Heart right ventricle (tissue), 16 donors: ENCODE measurements around the gene PF4V1. TPM values are rescaled to one million over a fixed set of nuclear protein-coding genes. Genes with fewer than 3 reads are reported as not detected.

Experiments used
- ATAC-seq, 8 donors: fragments of 200-7000 bp; cut with Tn5 transposase; one replicate each; pipeline ENCODE4 v1.9.1; 2020; ENCODE audit warnings: mild to moderate bottlenecking in 8 of 8, moderate library complexity in 8 of 8, moderate number of reproducible peaks in 1 of 8
- DNase-seq, 2 donors: peaks; one replicate each; pipeline ENCODE4 v3.0.0-alpha.2; 2020
- H3K27ac ChIP-seq, 10 donors: fragments of 200-600 bp; sonication (generic) in 2 of 10; one replicate each; pipeline versions ENCODE4 v1.5.0 to v1.8.0; 2020 to 2022; ENCODE audit warnings: mild to moderate bottlenecking in 3 of 10
- H3K27me3 ChIP-seq, 7 donors: fragments of 200-600 bp; one replicate each; pipeline ENCODE4 v1.8.0; 2021 to 2022; ENCODE audit warnings: mild to moderate bottlenecking in 2 of 7
- H3K36me3 ChIP-seq, 9 donors: fragments of 200-600 bp; sonication (generic) in 1 of 9; one replicate each; pipeline versions ENCODE4 v1.5.0 to v1.8.0; 2020 to 2022; ENCODE audit warnings: mild to moderate bottlenecking in 2 of 9
- H3K4me1 ChIP-seq, 9 donors: fragments of 200-600 bp; sonication (generic) in 1 of 9; one replicate each; pipeline versions ENCODE4 v1.5.0 to v1.8.0; 2020 to 2022; ENCODE audit warnings: mild to moderate bottlenecking in 4 of 9
- H3K4me3 ChIP-seq, 10 donors: fragments of 200-600 bp; sonication (generic) in 2 of 10; one replicate each; pipeline versions ENCODE4 v1.5.0 to v1.8.0; 2020 to 2022; ENCODE audit warnings: mild to moderate bottlenecking in 7 of 10, moderate library complexity in 2 of 10
- H3K9me3 ChIP-seq, 11 donors: fragments of 200-600 bp in 10 of 11; sonication (generic) in 2 of 11; one replicate each; pipeline versions ENCODE4 v1.5.0 to v1.8.0; 2013 to 2022; ENCODE audit warnings: mild to moderate bottlenecking in 2 of 11, control low read depth in 1 of 11, moderate library complexity in 1 of 11
- WGBS, 2 donors: extraction: QIAGEN DNeasy Blood & Tissue Kit; methylation state at CpG; one replicate each; pipeline ENCODE4 v1.1.7; 2013; ENCODE audit warnings: inconsistent platforms in 1 of 2; 5-methylcytosine and 5-hydroxymethylcytosine counted together
- intact Hi-C, 10 donors: fragments of 100-400 bp; cut with DNase I; formaldehyde crosslinking; loops; one replicate each; pipeline versions ENCODE4 v1.11.1 to v1.14.2; 2022
- polyA plus RNA-seq, 2 donors: library from polyadenylated mRNA; stranded (reverse); fragments of 200-250 nt; gene quantifications; one replicate each; pipeline ENCODE4 v1.2.3, GENCODE V29; 2013
- total RNA-seq, 10 donors: library from RNA; stranded (reverse); fragmentation: NEBNext Ultra II Directional in 3 of 10; extraction: Animal tissue kit (Norgen Biotek cat#: 25700) in 3 of 10; gene quantifications; one replicate each; pipeline versions ENCODE4 v1.2.1 to v1.2.4, GENCODE V29; 2021 to 2023
- TF ChIP-seq, protein P1 (sequence below), 9 donors: fragments of 200-600 bp; sonication (generic) in 2 of 9; IDR thresholded peaks; one replicate each; pipeline versions ENCODE4 v1.5.0 to v1.8.0; 2021 to 2022; ENCODE audit warnings: antibody characterized with exemption in 9 of 9, mild to moderate bottlenecking in 5 of 9, moderate library complexity in 1 of 9
- donor health status: Arrhythmogenic right ventricular cardiomyopathy.
- donor health status: ischemic (EF 13 %, LVEDD 7.1; RV severe dilation, severe dysfunction).
- donor health status: healthy with polysubstance abuse.
- donor health status: DM: no; HTN: yes; CAD: no.
- donor health status: DM: no; HTN: no; CAD: no.
- donor health status: ischemic (EF 25% LVEDD 6.9; RV normal size, moderate dysfunction).
- donor health status: ischemic (EF 25% LVEDD 5.7; RV mildly dilated, moderate dysfunction).
- donor health status: healthy.
- donor health status: DM: yes; HTN: yes; CAD: no.
- donor health status: Ischemic cardiomyopathy.
- donor health status: ischemic (EF 35%, LVEDD 5.7; RV mildly dilated, moderate dysfunction).
- donor health status: nonischemic (EF 11% LVEDD 7.7; RV severe dilation, severe dysfunction).
- donor health status: DM: yes; HTN: yes; CAD: no.
- donor health status: PGD.
- donor health status: ischemic (EF 29% LVEDD 5.4; RV normal size, mild dysfunction).
- donor health status: nonischemic (EF 23%, LVEDD 6.1; RV moderate dilation, normal function).

Gene PF4V1
- total and polyA plus RNA-seq, 12 donors: not detected

DNA sequence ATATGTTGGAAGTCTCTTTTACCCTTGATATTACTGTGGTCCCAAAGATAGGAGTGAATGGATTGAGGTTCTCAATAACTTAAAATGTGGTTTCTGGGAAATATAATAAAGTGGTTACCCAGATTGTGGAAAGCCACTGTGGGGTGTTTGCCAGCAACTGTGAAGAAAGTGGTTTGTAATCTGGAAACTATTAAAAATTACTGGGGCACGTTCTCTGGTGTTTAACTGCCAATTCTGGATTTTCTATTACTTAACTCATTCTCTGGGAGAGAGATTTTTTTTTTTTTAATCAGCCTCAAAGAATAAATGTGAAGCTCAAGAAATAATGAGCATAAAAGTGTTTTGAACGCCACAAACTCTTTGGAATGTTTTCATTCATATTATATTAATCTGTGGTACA lies 21.5 kb upstream of the PF4V1 start:
- peak overlapping the region in 2 of 10 donors; percentile 5 to 34 for H3K27ac ChIP-seq
- intact Hi-C loops: no loop called here

DNA sequence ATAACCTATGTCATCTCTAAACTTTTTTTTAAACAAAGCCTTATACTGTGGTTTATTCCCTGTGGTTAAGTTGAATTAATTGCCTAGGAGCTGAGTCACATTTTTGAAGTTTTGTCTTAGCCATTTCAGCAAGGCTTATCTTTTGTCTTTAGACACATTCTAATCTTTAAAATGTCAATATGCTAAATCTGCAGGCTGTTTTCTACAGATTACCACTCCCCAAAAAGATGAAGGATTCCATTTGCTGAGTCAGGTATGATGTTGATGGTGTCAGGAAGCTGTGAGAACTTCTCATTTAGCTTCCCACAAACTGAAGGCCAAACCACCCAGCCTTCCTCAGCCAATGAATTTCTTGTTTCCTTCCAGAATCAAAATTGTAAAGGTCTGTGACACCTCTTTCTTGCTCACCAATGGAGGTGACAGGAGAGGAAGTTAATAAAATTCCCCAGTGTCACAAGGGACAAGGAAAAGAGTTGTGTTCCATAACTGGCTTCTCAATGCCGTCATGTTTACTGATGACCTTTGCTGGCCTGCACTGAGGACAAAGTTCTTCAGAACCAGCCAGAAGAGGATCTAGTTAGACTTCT lies 20.4 kb upstream of the PF4V1 start:
- Histone ChIP-seq H3K4me3 (no peak overlapping the region), H3K27ac (peak overlapping the region in 1 of 10 donors; percentile 34), H3K4me1 (peaks cover 0 to 28% (median 5%) of the 10 kb centered on the region in 9 donors), H3K27me3 (peaks cover 0 to 17% (median 6%) of the 10 kb centered on the region in 7 donors), H3K36me3 (no peaks in the 10 kb centered on the region), H3K9me3 (peaks cover 0 to 6% (median 0%) of the 10 kb centered on the region in 11 donors)
- no peak for DNase-seq
- WGBS, 2 donors: 79 to 80% methylated on average over 1 of the region's 1 CpG
- intact Hi-C loops: no loop called here
- TF ChIP-seq, protein P1, sequence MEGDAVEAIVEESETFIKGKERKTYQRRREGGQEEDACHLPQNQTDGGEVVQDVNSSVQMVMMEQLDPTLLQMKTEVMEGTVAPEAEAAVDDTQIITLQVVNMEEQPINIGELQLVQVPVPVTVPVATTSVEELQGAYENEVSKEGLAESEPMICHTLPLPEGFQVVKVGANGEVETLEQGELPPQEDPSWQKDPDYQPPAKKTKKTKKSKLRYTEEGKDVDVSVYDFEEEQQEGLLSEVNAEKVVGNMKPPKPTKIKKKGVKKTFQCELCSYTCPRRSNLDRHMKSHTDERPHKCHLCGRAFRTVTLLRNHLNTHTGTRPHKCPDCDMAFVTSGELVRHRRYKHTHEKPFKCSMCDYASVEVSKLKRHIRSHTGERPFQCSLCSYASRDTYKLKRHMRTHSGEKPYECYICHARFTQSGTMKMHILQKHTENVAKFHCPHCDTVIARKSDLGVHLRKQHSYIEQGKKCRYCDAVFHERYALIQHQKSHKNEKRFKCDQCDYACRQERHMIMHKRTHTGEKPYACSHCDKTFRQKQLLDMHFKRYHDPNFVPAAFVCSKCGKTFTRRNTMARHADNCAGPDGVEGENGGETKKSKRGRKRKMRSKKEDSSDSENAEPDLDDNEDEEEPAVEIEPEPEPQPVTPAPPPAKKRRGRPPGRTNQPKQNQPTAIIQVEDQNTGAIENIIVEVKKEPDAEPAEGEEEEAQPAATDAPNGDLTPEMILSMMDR (IDR thresholded peaks at IDR 0.05): no peak
- no peak for ATAC-seq

More for the DNA sequence above, 21.5 kb upstream of the PF4V1 start:
- TF ChIP-seq, protein P1 (IDR thresholded peaks at IDR 0.05): no peak
- 53 to 61% methylated on average over 2 of the region's 2 CpGs for WGBS, 2 donors
- no peaks in the 10 kb centered on the region for H3K36me3 ChIP-seq
- DNase-seq (no peak), ATAC-seq (no peak)
- H3K9me3 ChIP-seq: peaks cover 0 to 17% (median 0%) of the 10 kb centered on the region in 11 donors
- no peak overlapping the region for H3K4me3 ChIP-seq
- peaks cover 0 to 26% (median 1%) of the 10 kb centered on the region in 9 donors for H3K4me1 ChIP-seq
- peaks cover 0 to 6% (median 0%) of the 10 kb centered on the region in 7 donors for H3K27me3 ChIP-seq

DNA sequence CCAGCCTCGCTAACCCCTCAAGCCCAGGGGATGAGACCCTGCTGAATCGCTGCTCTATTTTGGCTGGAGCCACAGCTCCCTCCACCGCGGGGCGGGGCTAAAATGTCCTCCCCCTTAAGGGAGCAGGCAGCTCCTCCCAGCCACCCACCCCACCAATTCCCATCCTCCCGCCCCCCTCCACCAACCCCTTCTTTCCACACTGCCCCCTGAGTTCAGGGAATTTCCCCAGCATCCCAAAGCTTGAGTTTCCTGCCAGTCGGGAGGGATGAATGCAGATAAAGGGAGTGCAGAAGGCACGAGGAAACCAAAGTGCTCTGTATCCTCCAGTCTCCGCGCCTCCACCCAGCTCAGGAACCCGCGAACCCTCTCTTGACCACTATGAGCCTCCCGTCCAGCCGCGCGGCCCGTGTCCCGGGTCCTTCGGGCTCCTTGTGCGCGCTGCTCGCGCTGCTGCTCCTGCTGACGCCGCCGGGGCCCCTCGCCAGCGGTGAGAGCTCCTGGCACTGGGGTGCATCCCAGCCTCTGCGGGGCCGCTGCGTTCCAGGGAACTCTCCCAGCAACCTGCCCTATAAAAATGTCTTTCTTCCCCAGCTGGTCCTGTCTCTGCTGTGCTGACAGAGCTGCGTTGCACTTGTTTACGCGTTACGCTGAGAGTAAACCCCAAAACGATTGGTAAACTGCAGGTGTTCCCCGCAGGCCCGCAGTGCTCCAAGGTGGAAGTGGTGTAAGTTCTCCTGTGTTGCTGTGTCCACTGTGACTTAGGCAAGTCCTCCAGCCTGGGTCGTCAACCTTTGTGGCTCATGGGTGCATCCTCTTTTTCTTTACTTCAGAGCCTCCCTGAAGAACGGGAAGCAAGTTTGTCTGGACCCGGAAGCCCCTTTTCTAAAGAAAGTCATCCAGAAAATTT lies 16.5 kb upstream of the PF4V1 start, which contains the start of gene CXCL6:
Gene CXCL6 (plus strand): TSS at position 306 of the 907 bp plus-strand sequence. CDS start 73 bp downstream, at position 379.
- WGBS, 2 donors: 5 to 6% methylated on average over 41 of the region's 41 CpGs
- no peaks in the 10 kb centered on the region for H3K9me3 ChIP-seq
- TF ChIP-seq, protein P1 (IDR thresholded peaks at IDR 0.05): no peak
- peaks cover 0 to 51% (median 6%) of the 10 kb centered on the region in 7 donors for H3K27me3 ChIP-seq
- peaks cover 0 to 21% (median 5%) of the 10 kb centered on the region in 9 donors for H3K4me1 ChIP-seq
- peak within 1 kb of the TSS in 1 of 10 donors; percentile 61 for H3K27ac ChIP-seq
- H3K4me3 ChIP-seq: peak within 1 kb of the TSS in 9 of 10 donors; percentile 4 to 52 (median 35)
- intact Hi-C loops: loop anchor here in 1 of 10 donors (1.0 kb wide), 1 partner anchor 28 kb away; no protein-coding TSS in a partner anchor
- peak in 1 of 2 donors; percentile 41 for DNase-seq
- no peaks in the 10 kb centered on the region for H3K36me3 ChIP-seq
- peak in 5 of 8 donors; percentile 31 to 60 (median 49) for ATAC-seq

DNA sequence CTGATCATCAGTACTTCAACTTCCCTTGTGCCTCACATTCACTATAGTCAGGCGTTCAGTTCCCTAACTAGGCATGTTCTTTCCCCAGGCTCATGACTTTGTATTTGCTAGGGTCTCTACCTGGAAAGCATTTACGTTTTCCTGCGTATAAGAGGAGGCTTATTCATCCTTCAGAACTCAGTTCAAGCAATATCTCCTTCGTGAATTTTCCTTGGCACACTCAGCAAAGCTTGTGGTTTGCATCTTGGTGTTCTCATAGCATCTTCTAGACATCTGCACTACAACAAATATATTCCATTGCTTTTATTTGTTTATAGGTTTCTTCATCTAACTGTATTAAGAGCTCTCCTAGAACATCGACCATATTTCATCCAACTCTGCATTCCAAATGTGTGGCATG lies 14.0 kb upstream of the PF4V1 start:
- Histone ChIP-seq H3K9me3 (no peaks in the 10 kb centered on the region), H3K27ac (no peak overlapping the region), H3K4me3 (no peak overlapping the region), H3K36me3 (no peaks in the 10 kb centered on the region), H3K4me1 (peaks cover 0 to 9% (median 0%) of the 10 kb centered on the region in 9 donors), H3K27me3 (peaks cover 0 to 59% (median 6%) of the 10 kb centered on the region in 7 donors)
- intact Hi-C loops: no loop called here
- DNase-seq (no peak), ATAC-seq (no peak)
- TF ChIP-seq, protein P1 (IDR thresholded peaks at IDR 0.05): no peak
- 85 to 89% methylated on average over 5 of the region's 5 CpGs for WGBS, 2 donors
